Endothelial cell of umbilical vein (primary cell): ENCODE data around the gene ZNF684. TPM values are rescaled to one million over a fixed set of nuclear protein-coding genes. Genes with fewer than 3 reads are reported as not detected.
"Not testable (repeated sequence)": the region's sequence is repeated elsewhere in the genome, so short reads cannot be mapped to it uniquely, and the experiment has no call there.

Source experiments
- BruUV-seq: library from RNA; stranded (reverse); fragments of 400-500 nt; replicated peaks from 2 replicates; lab custom pipeline; 2021; lab: Mats Ljungman, UMichigan
- CTCF ChIA-PET: fragments of 300-600, 350-600 bp; sonication (Branson Sonifier 250); formaldehyde crosslinking; loops from one replicate; lab custom pipeline; 2021; ENCODE audit warnings: antibody characterized with exemption, inconsistent platforms; lab: Charles Lee
- POLR2A ChIA-PET: fragments of 300-600, 350-600 bp; sonication (Branson Sonifier 250); formaldehyde crosslinking; loops from one replicate; lab custom pipeline; 2021; ENCODE audit warnings: antibody characterized with exemption, inconsistent platforms; lab: Charles Lee
- DNase-seq: peaks from one replicate; pipeline ENCODE4 v3.0.0-alpha.2; 2011; ENCODE audit warnings: low read depth, low spot score
- FAIRE-seq: peaks from 2 replicates; lab custom pipeline; 2011; peaks lifted over from hg19 to GRCh38; lab: Jason Lieb, UNC
- H2AFZ ChIP-seq: 2 replicates; pipeline ENCODE4 v1.6.0; 2012; ENCODE audit warnings: low read depth, low read length, control low read depth, inconsistent platforms
- H3K27ac ChIP-seq: 2 replicates; pipeline ENCODE4 v1.5.1; 2011; ENCODE audit warnings: low read depth, mild to moderate bottlenecking, control low read depth, low read length, moderate library complexity; ENCODE audit not compliant: insufficient read depth
- H3K27me3 ChIP-seq, 2 experiments: 2 replicates each; pipeline versions ENCODE4 v1.6.0 to v1.6.1; 2011; ENCODE audit warnings: low read length in 2 of 2, mixed read lengths in 1 of 2; ENCODE audit not compliant: control insufficient read depth in 2 of 2, insufficient read depth in 2 of 2
- H3K36me3 ChIP-seq, 2 experiments: 2 replicates in 1 of 2; 3 replicates in 1 of 2; pipeline ENCODE4 v1.5.1; 2011; ENCODE audit warnings: low read length in 2 of 2, mild to moderate bottlenecking in 1 of 2, moderate library complexity in 1 of 2; ENCODE audit not compliant: control insufficient read depth in 2 of 2, insufficient read depth in 2 of 2; ENCODE audit errors: extremely low read depth in 1 of 2
- H3K4me1 ChIP-seq: 3 replicates; pipeline ENCODE4 v1.5.1; 2011; ENCODE audit warnings: mild to moderate bottlenecking, low read length; ENCODE audit not compliant: control insufficient read depth, insufficient read depth; ENCODE audit errors: extremely low read depth
- H3K4me2 ChIP-seq: 2 replicates; pipeline ENCODE4 v1.6.1; 2011; ENCODE audit warnings: low read length, control low read depth, mixed read lengths; ENCODE audit not compliant: insufficient read depth
- H3K4me3 ChIP-seq, 3 experiments: fragments of 200-600 bp in 1 of 3; sonication (generic), shearing (Covaris generic) in 1 of 3; replicated peaks in 1 of 3; 2 replicates each; pipeline ENCODE4 v1.5.1; 2011 to 2016; ENCODE audit warnings: control low read depth in 3 of 3, low read length in 3 of 3, mild to moderate bottlenecking in 2 of 3, inconsistent platforms in 1 of 3, low read depth in 1 of 3, moderate library complexity in 1 of 3; ENCODE audit not compliant: insufficient read depth in 1 of 3
- H3K79me2 ChIP-seq: 2 replicates; pipeline ENCODE4 v1.6.0; 2012; ENCODE audit warnings: low read length, inconsistent platforms; ENCODE audit not compliant: control insufficient read depth, insufficient read depth
- H3K9ac ChIP-seq: replicated peaks from 2 replicates; pipeline ENCODE3; 2011; ENCODE audit warnings: low read length, control low read depth; ENCODE audit not compliant: insufficient read depth; ENCODE audit errors: extremely low read depth
- H3K9me1 ChIP-seq: replicated peaks from 3 replicates; pipeline ENCODE4 v1.6.0; 2011; ENCODE audit warnings: mild to moderate bottlenecking, low read length; ENCODE audit not compliant: control insufficient read depth, insufficient read depth; ENCODE audit errors: extremely low read depth
- H3K9me3 ChIP-seq: replicated peaks from 2 replicates; pipeline ENCODE4 v1.5.1; 2012; ENCODE audit warnings: low read length, inconsistent platforms; ENCODE audit not compliant: control insufficient read depth, insufficient read depth
- H4K20me1 ChIP-seq: replicated peaks from 2 replicates; pipeline ENCODE3; 2011; ENCODE audit warnings: mild to moderate bottlenecking, low read length; ENCODE audit not compliant: control insufficient read depth, insufficient read depth; ENCODE audit errors: extremely low read depth
- EZH2 ChIP-seq: IDR thresholded peaks from 2 replicates; pipeline ENCODE4 v1.6.1; 2012; ENCODE audit warnings: borderline replicate concordance, low read depth, mild to moderate bottlenecking, moderate library complexity, low read length, inconsistent platforms; ENCODE audit not compliant: severe bottlenecking
- FOS ChIP-seq: IDR thresholded peaks from 2 replicates; pipeline ENCODE4 v1.6.1; 2011; ENCODE audit warnings: mild to moderate bottlenecking, low read length, moderate library complexity, borderline replicate concordance; ENCODE audit not compliant: insufficient read depth
- GATA2 ChIP-seq: IDR thresholded peaks from 2 replicates; pipeline ENCODE4 v1.7.0; 2011; ENCODE audit warnings: low read depth, mild to moderate bottlenecking, moderate library complexity, mixed read lengths, low read length; ENCODE audit not compliant: insufficient read length, insufficient read depth
- MYC ChIP-seq: IDR thresholded peaks from one replicate; pipeline ENCODE4 v1.6.1; 2011; ENCODE audit warnings: mild to moderate bottlenecking, low read depth, low read length
- POLR2AphosphoS5 ChIP-seq: IDR thresholded peaks from 2 replicates; pipeline ENCODE4 v1.6.1; 2012; ENCODE audit warnings: low read depth, mild to moderate bottlenecking, control low read depth, low read length, moderate library complexity; ENCODE audit not compliant: insufficient read depth
- dilution Hi-C: fragments of 300-500 bp; cut with MboI; formaldehyde crosslinking; loops from one replicate; pipeline ENCODE4 v1.15.0; 2019; ENCODE audit warnings: low sequenced_read_pairs; ENCODE audit not compliant: extremely low pct_ligation_motif_present
- intact Hi-C: fragments of 100-400 bp; cut with micrococcal nuclease; formaldehyde crosslinking; loops from one replicate; pipeline ENCODE4 v1.10.0; 2022
- polyA plus RNA-seq, 4 experiments: library from polyadenylated mRNA; depleted of rRNA in 3 of 4; stranded (reverse) in 3 of 4; unstranded in 1 of 4; fragments of >200 nt; gene quantifications; 2 replicates each; pipeline versions ENCODE4 v1.2.1 to v1.2.3, GENCODE V29; 2011 to 2012; ENCODE audit warnings: missing spikeins in 1 of 4
- total RNA-seq: library from RNA; stranded (reverse); gene quantifications from 2 replicates; pipeline ENCODE4 v1.2.3, GENCODE V29; 2021
- TF ChIP-seq, protein P1 (sequence below): IDR thresholded peaks from 2 replicates; pipeline ENCODE4 v1.6.1; 2011; ENCODE audit not compliant: insufficient read depth, insufficient read length

ZNF684 gene
- total and polyA plus RNA-seq, 2 donors (not counting 3 experiments of a cell fraction or from before 2014, with no cell fraction given) = 2.9 to 5.8 TPM

DNA sequence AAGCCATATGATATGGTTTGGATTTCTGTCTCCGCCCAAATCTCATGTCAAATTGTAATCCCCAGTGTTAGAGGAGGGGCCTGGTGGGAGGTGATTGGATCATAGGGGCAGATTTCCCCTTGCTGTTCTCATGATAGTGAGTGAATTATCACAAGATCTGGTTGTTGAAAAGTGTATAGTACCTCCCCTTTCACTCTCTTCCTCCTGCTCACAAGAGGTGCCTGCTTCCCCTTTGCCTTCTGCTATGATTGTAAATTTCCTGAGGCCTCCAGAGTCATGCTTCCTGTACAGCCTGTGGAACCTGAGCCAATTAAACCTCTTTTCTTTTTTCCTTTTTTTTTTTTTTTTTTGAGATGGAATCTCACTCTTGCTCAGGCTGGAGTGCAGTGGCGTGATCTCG is 43.4 kb downstream of the ZNF684 start:
- H4K20me1 ChIP-seq, H3K4me3 ChIP-seq, H3K4me1 ChIP-seq, POLR2A ChIA-PET, H3K9me1 ChIP-seq, H3K79me2 ChIP-seq, H3K27me3 ChIP-seq, BruUV-seq, H3K9me3 ChIP-seq, dilution Hi-C loops, H3K36me3 ChIP-seq: not testable (repeated sequence)
- TF ChIP-seq FOS (peak; percentile 19), GATA2 (peak; percentile 53), POLR2AphosphoS5 (peak; percentile 46)
- DNase-seq (peak; percentile 91), FAIRE-seq (peak; percentile 78)
- peak overlapping the region; percentile 77 for H3K27ac ChIP-seq
- peak overlapping the region; percentile 8 for H3K9ac ChIP-seq
- CTCF ChIA-PET = interaction anchor here (0.6 to 1.2 kb wide), 5 partner anchors 9 to 378 kb away, joined by 3 to 4 read pairs (median 3); partner anchors contain the start of genes RIMS3 and ZNF684
- intact Hi-C loops = loop anchor here (1.0 kb wide), 1 partner anchor 44 kb away; the partner anchor contains the start of gene ZNF684
- peak overlapping the region; percentile 48 for H3K4me2 ChIP-seq
- H2AFZ ChIP-seq = peak overlapping the region; percentile 51

DNA sequence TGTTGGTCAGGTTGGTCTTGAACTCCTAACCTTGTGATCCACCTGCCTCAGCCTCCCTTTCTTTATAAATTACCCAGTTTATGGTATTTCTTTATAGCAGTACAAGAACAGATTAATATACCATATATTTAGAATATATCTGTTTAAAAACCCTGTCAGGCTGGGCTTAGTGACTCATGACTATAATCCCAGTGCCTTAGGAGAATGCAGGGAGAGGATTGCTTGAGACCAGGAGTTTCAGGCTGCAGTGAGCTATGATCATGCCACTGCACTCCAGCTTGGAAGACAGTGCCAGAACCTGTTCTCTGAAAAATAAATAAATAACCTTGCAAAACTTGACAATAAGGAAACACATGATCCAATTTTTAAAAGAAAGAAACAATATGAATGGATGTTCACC is 43.9 kb downstream of the ZNF684 start:
- Histone ChIP-seq H4K20me1 (no peaks in the 10 kb centered on the region), H2AFZ (no peak overlapping the region), H3K9me3 (no peaks in the 10 kb centered on the region), H3K36me3 (no peaks in the 10 kb centered on the region), H3K27ac (no peak overlapping the region), H3K4me2 (no peak overlapping the region), H3K4me3 (no peak overlapping the region), H3K27me3 (no peaks in the 10 kb centered on the region), H3K9me1 (no peaks in the 10 kb centered on the region), H3K9ac (no peak overlapping the region), H3K4me1 (peaks cover 5% of the 10 kb centered on the region), H3K79me2 (no peaks in the 10 kb centered on the region)
- ChIA-PET POLR2A (no interaction called here), CTCF (no interaction called here)
- dilution Hi-C loops (no loop called here), intact Hi-C loops (loop anchor here (1.0 kb wide), 1 partner anchor 44 kb away; the partner anchor contains the start of gene ZNF684)
- no peak for FAIRE-seq
- BruUV-seq = no TSS peak
- no peak for DNase-seq
- TF ChIP-seq, protein P1, sequence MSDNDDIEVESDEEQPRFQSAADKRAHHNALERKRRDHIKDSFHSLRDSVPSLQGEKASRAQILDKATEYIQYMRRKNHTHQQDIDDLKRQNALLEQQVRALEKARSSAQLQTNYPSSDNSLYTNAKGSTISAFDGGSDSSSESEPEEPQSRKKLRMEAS = no peak
- no peak for TF ChIP-seq MYC
- no peak for TF ChIP-seq GATA2
- TF ChIP-seq EZH2 = no peak
- TF ChIP-seq FOS = no peak
